Measurements from ENCODE around the gene OR7C1.
"Not testable (repeated sequence)": the region's sequence is repeated elsewhere in the genome, so short reads cannot be mapped to it uniquely, and the experiment has no call there.

GRCh38 chr19:14784730-14785101 lies 50.3 kb downstream of the OR7C1 start:
- not testable (repeated sequence) for TF ChIP-seq CTCF (IDR thresholded peaks at IDR 0.05; ENCODE audit: low read depth, low read length, poor library complexity, severe bottlenecking); EZH2phosphoT487 (IDR thresholded peaks at IDR 0.05; ENCODE audit: borderline replicate concordance, low read length)
